K562 (cell line): Measurements from ENCODE around the gene TENM3. TPM values are rescaled to one million over a fixed set of nuclear protein-coding genes. Genes with fewer than 3 reads are reported as not detected.

ENCODE experiments used
- ATAC-seq: fragments of 200-7000 bp; cut with Tn5 transposase; 3 replicates; pipeline ENCODE4 v1.9.1; 2020; ENCODE audit warnings: moderate library complexity
- BruUV-seq: library from RNA; stranded (reverse); fragments of 400-500 nt; replicated peaks from 2 replicates; lab custom pipeline; 2021; lab: Mats Ljungman, UMichigan
- CTCF ChIA-PET: fragments of 300-600 bp; formaldehyde crosslinking; extraction: SDS; loops from one replicate; lab custom pipeline; 2021; ENCODE audit warnings: low intra/inter-chr PET ratio; lab: Yijun Ruan, JAX
- POLR2A ChIA-PET: fragments of 300-600, 350-650 bp; sonication (Branson Sonifier 250); formaldehyde crosslinking; extraction: SDS; loops from one replicate; lab custom pipeline; 2021; ENCODE audit warnings: antibody characterized with exemption, inconsistent platforms; lab: Yijun Ruan, JAX
- DNase-seq, 4 experiments: peaks; one replicate each; pipeline versions ENCODE4 v3.0.0 to v3.0.0-alpha.2; 2011 to 2018; ENCODE audit warnings: low spot score in 3 of 4, mixed read lengths in 3 of 4; ENCODE audit errors: extremely low read depth in 1 of 4
- FAIRE-seq: peaks from 2 replicates; lab custom pipeline; 2011; peaks lifted over from hg19 to GRCh38; lab: Jason Lieb, UNC
- H2AFZ ChIP-seq: 2 replicates; pipeline ENCODE4 v1.6.0; 2011; ENCODE audit warnings: low read depth, low read length, control low read depth, inconsistent platforms
- H3K27ac ChIP-seq: fragments of 200-600 bp; 3 replicates; pipeline ENCODE4 v1.8.0; 2011; ENCODE audit warnings: low read depth, mild to moderate bottlenecking, control low read depth, inconsistent platforms, low read length, moderate library complexity, mixed read lengths; ENCODE audit errors: extremely low read depth
- H3K27me3 ChIP-seq, 2 experiments: fragments of 300-600 bp in 1 of 2; 2 replicates in 1 of 2; 3 replicates in 1 of 2; pipeline versions ENCODE4 v1.6.0 to v1.8.0; 2011; ENCODE audit warnings: inconsistent platforms in 2 of 2, low read length in 2 of 2, mild to moderate bottlenecking in 1 of 2, mixed read lengths in 1 of 2, moderate library complexity in 1 of 2; ENCODE audit not compliant: control insufficient read depth in 2 of 2, insufficient read depth in 2 of 2
- H3K36me3 ChIP-seq: fragments of 300-600 bp; 3 replicates; pipeline ENCODE4 v1.8.0; 2011; ENCODE audit warnings: mild to moderate bottlenecking, low read length, inconsistent platforms; ENCODE audit not compliant: control insufficient read depth, insufficient read depth
- H3K4me1 ChIP-seq, 2 experiments: fragments of 200-600 bp in 1 of 2; replicated peaks in 1 of 2; 2 replicates in 1 of 2; 3 replicates in 1 of 2; pipeline versions ENCODE4 v1.5.1 to v1.8.0; 2011; ENCODE audit warnings: inconsistent platforms in 2 of 2, low read length in 2 of 2, mild to moderate bottlenecking in 1 of 2, mixed read lengths in 1 of 2, moderate library complexity in 1 of 2; ENCODE audit not compliant: control insufficient read depth in 2 of 2, insufficient read depth in 2 of 2
- H3K4me2 ChIP-seq: 2 replicates; pipeline ENCODE4 v1.6.1; 2011; ENCODE audit warnings: low read length, control low read depth, inconsistent platforms, mixed read lengths; ENCODE audit not compliant: insufficient read depth
- H3K4me3 ChIP-seq: fragments of 200-600 bp; sonication (generic), shearing (Covaris generic); 2 replicates; pipeline ENCODE4 v1.5.1; 2016; ENCODE audit warnings: control low read depth, inconsistent platforms
- H3K79me2 ChIP-seq: fragments of 200-600 bp; 3 replicates; pipeline ENCODE4 v1.8.0; 2011; ENCODE audit warnings: low read length, inconsistent platforms; ENCODE audit not compliant: control insufficient read depth, insufficient read depth
- H3K9ac ChIP-seq, 2 experiments: 2 replicates each; pipeline versions ENCODE4 v1.6.0 to v1.6.1; 2011; ENCODE audit warnings: low read depth in 2 of 2, low read length in 2 of 2, control low read depth in 1 of 2, inconsistent platforms in 1 of 2, mild to moderate bottlenecking in 1 of 2, mixed read lengths in 1 of 2; ENCODE audit not compliant: insufficient read depth in 1 of 2
- H3K9me1 ChIP-seq: one replicate; pipeline ENCODE4 v1.6.0; 2011; ENCODE audit warnings: inconsistent platforms, mild to moderate bottlenecking, low read length, moderate library complexity; ENCODE audit not compliant: control insufficient read depth, insufficient read depth
- H3K9me3 ChIP-seq: replicated peaks from 2 replicates; pipeline ENCODE4 v1.5.1; 2011; ENCODE audit warnings: low read depth, low read length, inconsistent platforms; ENCODE audit not compliant: control insufficient read depth, insufficient read depth
- H4K20me1 ChIP-seq: replicated peaks from 2 replicates; pipeline ENCODE4 v1.6.1; 2011; ENCODE audit warnings: low read length, inconsistent platforms, mixed read lengths; ENCODE audit not compliant: control insufficient read depth, insufficient read depth
- DIDO1 ChIP-seq: fragments of 450-650 bp; IDR thresholded peaks from 2 replicates; pipeline ENCODE4 v1.6.1; 2016; ENCODE audit warnings: low read depth, missing biosample characterization, missing genetic modification characterization
- PCBP2 ChIP-seq: fragments of 200-400 bp; formaldehyde crosslinking; IDR thresholded peaks from 2 replicates; pipeline ENCODE4 v1.6.1; 2018; ENCODE audit warnings: low read length, low read depth, mild to moderate bottlenecking, moderate library complexity; ENCODE audit not compliant: poor library complexity, severe bottlenecking
- ZNF165 ChIP-seq: fragments of 250-450 bp; sonication (Bioruptor Pico); IDR thresholded peaks from 2 replicates; pipeline ENCODE4 v1.4.0; 2020; ENCODE audit warnings: borderline replicate concordance
- ZNF551 ChIP-seq: fragments of 250-450 bp; sonication (Bioruptor Pico); IDR thresholded peaks from 2 replicates; pipeline ENCODE4 v1.5.0; 2021; ENCODE audit warnings: mild to moderate bottlenecking, moderate library complexity
- ZNF764 ChIP-seq: fragments of 250-450 bp; sonication (Bioruptor Pico); IDR thresholded peaks from 2 replicates; pipeline ENCODE4 v1.4.0; 2020; ENCODE audit warnings: low read depth, mild to moderate bottlenecking, moderate library complexity
- WGBS: fragments of 100-300 bp; shearing (Covaris generic); methylation state at CpG from one replicate; pipeline ENCODE4 v1.1.6; 2016; ENCODE audit warnings: low coverage, mixed read lengths; ENCODE audit not compliant: insufficient coverage; ENCODE audit errors: missing lambda C conversion rate; 5-methylcytosine and 5-hydroxymethylcytosine counted together
- in situ Hi-C: fragments of 300-500 bp; cut with MboI; formaldehyde crosslinking; loops from 4 replicates; pipeline ENCODE4 v1.15.0; 2018; ENCODE audit warnings: inconsistent platforms, mixed read lengths
- intact Hi-C: fragments of 100-400 bp; cut with micrococcal nuclease; formaldehyde crosslinking; loops from 2 replicates; pipeline ENCODE4 v1.14.2; 2022
- polyA plus RNA-seq, 8 experiments: library from polyadenylated mRNA; depleted of rRNA in 4 of 8; stranded (reverse) in 5 of 8; unstranded in 3 of 8; fragments of >200 nt; fragmentation: Nextera tagmentation in 2 of 8; fragmentation: Illumina TruSeq in 1 of 8; extraction: Ambion mirVana in 2 of 8; extraction: Trizol in 1 of 8; gene quantifications; 2 replicates each; pipeline versions ENCODE4 v1.2.1 to v1.2.3, GENCODE V29; 2011 to 2014; ENCODE audit warnings: inconsistent platforms in 1 of 8, missing spikeins in 1 of 8
- total RNA-seq, 7 experiments: library from RNA; depleted of rRNA in 6 of 7; stranded (reverse); fragments of >200 nt in 6 of 7; fragmentation: Illumina TruSeq in 2 of 7; extraction: Trizol in 2 of 7; gene quantifications; 2 replicates each; pipeline versions ENCODE4 v1.2.1 to v1.2.3, GENCODE V29; 2011 to 2021; ENCODE audit warnings: low replicate concordance in 1 of 7
- TF ChIP-seq, protein P1 (sequence below): sonication (generic); formaldehyde crosslinking; IDR thresholded peaks from 2 replicates; pipeline ENCODE4 v1.8.0; 2022; ENCODE audit warnings: mild to moderate bottlenecking, missing genetic modification reagents

TENM3 gene
- total and polyA plus RNA-seq, 9 of the 15 experiments (the other 6 are each of a cell fraction or from before 2014, with no cell fraction given), result 0.01 to 0.02 TPM; not detected in 7

DNA sequence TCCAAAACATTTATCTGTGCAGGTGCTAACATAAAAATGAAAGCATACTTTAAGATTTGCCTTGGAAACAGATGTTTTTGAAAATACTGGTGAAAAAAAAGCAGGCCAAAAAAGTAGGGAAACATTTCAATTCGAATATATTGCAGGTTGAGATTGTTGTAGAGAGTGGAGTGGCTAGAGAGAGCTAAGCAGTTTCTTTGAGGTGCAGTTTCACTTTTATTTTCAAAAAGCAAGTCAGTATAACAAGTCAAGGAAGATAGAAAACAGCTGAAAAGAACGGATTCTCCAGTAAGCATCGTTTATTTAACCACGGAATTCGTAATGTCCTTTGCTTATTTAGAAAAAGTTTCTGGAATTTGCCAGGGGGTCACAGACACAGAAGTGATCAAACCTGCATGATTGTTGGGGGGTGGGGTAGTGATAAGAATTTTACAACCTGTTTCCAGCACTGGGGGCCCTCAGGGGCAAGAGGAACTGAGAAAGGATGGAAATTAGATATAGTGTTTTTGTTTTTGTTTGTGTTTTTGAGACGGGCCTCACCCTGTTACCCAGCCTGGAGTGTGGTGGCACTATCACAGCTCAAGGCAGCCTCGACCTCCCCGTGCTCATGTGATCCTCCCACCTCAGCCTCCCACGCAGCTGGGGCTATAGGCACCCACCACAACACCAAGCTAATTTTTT, 175.0 kb downstream of the TENM3 start:
- Histone ChIP-seq H3K27ac (no peak overlapping the region), H3K27me3 (no peaks in the 10 kb centered on the region), H4K20me1 (no peaks in the 10 kb centered on the region), H3K36me3 (no peaks in the 10 kb centered on the region), H2AFZ (no peak overlapping the region), H3K79me2 (no peaks in the 10 kb centered on the region), H3K4me2 (no peak overlapping the region), H3K4me3 (no peak overlapping the region), H3K9me3 (no peaks in the 10 kb centered on the region), H3K9me1 (no peaks in the 10 kb centered on the region), H3K4me1 (no peaks in the 10 kb centered on the region), H3K9ac (no peak overlapping the region)
- BruUV-seq, result no TSS peak
- no peak for TF ChIP-seq DIDO1 (tag)
- TF ChIP-seq PCBP2, result no peak
- TF ChIP-seq, protein P1, sequence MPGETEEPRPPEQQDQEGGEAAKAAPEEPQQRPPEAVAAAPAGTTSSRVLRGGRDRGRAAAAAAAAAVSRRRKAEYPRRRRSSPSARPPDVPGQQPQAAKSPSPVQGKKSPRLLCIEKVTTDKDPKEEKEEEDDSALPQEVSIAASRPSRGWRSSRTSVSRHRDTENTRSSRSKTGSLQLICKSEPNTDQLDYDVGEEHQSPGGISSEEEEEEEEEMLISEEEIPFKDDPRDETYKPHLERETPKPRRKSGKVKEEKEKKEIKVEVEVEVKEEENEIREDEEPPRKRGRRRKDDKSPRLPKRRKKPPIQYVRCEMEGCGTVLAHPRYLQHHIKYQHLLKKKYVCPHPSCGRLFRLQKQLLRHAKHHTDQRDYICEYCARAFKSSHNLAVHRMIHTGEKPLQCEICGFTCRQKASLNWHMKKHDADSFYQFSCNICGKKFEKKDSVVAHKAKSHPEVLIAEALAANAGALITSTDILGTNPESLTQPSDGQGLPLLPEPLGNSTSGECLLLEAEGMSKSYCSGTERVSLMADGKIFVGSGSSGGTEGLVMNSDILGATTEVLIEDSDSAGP (CRISPR knock-in tag), result no peak
- TF ChIP-seq ZNF764, result no peak
- TF ChIP-seq ZNF551, result no peak
- TF ChIP-seq ZNF165 (CRISPR knock-in tag), result no peak
- no peak for ATAC-seq
- ChIA-PET CTCF (no interaction called here), POLR2A (no interaction called here)
- WGBS, result under 1% methylated on average over 9 of the region's 9 CpGs
- no peak for FAIRE-seq
- in situ Hi-C loops, result no loop called here
- DNase-seq, result no peak
- intact Hi-C loops, result no loop called here
